Effector CD4-positive, alpha-beta T cell (primary cell): ENCODE results near the gene PTPRE.

ENCODE experiments used
- DNase-seq: peaks from one replicate; pipeline ENCODE4 v3.0.0-alpha.2; 2020

PTPRE gene

GRCh38 chr10:127882801-127883459 lies 24.0 kb upstream of the PTPRE start:
- DNase-seq: no peak

DNA sequence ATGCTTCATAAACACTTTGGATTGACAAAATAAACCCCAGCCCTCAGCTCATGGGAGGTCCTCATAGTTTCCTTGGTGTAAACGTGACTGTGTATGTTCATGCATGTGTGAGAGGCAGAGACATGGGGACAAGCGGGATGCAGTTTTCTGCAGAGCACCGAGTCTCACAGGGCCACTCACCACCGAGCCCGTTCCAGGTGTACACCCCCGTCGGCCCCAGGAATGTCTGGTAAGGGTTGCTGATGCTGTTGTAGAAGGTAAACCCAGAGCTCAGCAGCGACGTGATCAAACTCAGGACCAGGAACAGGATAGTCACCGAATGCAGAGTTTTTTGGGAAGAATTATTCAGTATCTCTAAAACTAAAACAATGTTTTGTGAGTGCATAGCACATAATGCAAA lies 23.4 kb upstream of the PTPRE start:
- no peak for DNase-seq

- no peak for DNase-seq
These were observed 22.4 kb upstream of the PTPRE start for GRCh38 chr10:127884501-127884900.

- no peak for DNase-seq
These were observed 20.4 kb upstream of the PTPRE start for GRCh38 chr10:127886371-127887051.

DNA sequence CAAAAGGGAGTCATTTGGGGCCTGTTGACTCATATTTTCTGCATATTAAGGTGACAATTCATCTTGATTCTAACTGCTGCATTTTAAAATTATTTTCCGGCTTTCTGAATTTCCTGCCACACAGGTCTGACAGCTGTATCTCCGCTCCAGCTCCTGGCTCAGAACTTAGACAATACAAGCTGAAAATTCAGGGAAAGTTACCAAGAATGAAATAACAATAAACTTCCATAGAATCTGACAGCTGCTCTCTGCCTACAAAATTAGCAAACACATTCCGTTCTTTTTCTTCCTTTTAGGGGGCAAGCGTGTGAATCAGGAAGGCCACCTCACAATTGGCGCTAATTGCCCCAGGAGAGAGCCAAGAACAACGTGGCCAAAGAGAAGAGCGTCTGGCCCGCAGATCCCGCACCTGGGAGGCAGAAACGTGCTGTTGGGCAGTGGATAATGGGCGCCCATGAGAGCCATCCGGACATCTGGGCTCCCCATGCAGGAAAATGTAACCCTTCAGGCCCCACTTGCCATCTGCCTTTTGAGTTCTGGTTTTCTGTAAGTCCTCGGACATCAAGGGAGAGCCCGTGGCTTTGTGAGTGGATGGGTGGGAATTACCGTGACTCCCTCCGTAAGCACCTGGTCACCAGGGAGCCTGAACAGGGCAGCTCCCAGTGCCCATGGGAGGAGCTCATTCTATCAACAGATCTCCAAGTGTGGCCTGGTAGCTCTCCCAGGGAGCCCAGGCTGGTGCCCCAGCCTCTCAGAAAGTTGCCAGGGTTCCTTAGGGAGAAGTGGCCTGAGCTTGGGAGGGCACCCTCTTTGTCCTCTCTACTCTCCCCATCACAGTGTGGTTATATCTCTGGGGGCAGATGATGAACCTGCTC lies 19.1 kb upstream of the PTPRE start:
- DNase-seq: no peak

- no peak for DNase-seq
These were observed 18.2 kb upstream of the PTPRE start for GRCh38 chr10:127888521-127889312.

DNA sequence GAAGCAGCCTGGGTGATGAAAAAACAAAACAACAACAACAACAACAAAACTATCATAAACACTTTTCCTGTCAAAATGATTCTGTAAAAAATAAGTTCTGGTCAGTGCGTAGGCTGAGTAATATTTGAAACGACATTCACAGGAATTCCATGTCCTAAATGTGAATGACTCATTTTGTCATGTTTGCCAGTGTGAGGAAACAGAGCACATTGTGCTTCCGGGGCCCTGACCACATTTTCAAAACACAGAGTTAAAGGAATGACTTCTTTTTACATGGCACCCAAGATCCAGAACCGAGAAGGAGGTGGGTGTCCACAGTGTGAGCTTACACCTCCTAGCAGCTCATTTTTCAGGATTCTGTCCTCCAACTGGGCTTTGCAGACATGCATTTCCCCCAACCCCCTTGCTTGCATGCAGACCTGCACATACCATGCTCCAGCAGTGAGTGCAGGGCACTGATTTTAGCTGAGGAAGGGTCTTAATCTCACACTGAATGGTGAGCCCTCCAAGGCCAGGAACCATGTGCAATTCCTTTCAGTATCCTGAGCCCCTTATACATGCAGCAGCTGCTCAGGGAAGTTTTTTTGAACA lies 17.2 kb upstream of the PTPRE start:
- no peak for DNase-seq

DNA sequence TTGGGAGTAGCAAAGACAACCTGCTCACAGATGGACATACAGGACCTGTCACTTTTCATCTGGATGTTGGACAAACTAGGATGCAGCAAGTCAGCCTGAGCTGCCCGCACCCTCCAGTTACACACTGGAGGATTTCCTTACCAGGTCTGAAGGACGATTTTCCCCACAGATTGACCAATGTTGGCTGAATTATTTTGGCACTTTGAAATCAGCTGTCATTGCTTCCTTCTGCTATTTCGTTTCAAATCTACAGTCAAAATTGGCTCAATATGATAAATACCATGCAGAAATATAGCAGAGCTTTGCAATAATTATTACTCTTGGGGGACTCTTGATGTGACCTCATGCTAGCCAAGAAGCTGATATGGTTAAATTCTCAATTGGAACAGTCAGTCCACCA lies 16.7 kb upstream of the PTPRE start:
- no peak for DNase-seq

GRCh38 chr10:127890832-127891334 lies 16.0 kb upstream of the PTPRE start:
- no peak for DNase-seq

DNA sequence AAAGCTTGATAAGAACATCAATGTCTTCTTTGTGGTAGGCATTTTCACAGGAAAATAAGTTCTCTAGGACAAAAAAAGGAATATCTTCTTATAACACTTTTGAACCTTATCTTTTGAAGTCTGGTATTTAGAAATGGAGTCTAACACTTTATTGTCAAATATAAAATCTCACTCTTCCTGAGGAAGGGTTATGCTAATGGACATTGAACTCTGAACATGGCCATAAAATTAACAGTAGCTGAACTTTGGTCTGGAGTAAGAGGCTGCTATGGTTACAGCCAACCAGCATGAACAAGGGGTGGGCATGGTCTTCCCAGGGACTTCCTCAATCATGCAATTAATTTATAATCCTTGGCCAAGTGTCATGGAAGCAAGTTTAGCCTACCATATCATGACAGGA lies 14.2 kb upstream of the PTPRE start, which contains the start of gene CLRN3:
Gene CLRN3, minus strand, starts transcription at position 199 of the 400 bp plus-strand sequence. Its CDS starts 157 bp downstream, at position 42.
- no peak for DNase-seq

DNA sequence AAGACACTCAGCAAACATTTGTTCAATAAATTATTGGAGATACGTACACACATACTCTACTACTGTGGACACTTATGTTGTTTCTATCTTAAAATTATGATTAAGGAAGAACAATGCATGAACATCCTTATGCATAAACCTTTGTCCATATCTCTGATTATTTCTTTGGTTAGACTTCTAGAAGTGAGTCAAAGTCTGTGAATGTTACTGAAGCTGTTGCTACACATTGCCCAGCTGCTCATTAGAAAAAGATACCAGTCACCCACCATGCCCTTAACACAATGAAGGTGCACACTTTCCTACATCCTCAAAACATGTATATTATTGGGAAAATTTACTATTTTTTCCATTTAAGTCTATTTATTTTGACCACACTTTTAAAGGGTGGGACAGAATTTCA lies 12.8 kb upstream of the PTPRE start:
- no peak for DNase-seq

DNA sequence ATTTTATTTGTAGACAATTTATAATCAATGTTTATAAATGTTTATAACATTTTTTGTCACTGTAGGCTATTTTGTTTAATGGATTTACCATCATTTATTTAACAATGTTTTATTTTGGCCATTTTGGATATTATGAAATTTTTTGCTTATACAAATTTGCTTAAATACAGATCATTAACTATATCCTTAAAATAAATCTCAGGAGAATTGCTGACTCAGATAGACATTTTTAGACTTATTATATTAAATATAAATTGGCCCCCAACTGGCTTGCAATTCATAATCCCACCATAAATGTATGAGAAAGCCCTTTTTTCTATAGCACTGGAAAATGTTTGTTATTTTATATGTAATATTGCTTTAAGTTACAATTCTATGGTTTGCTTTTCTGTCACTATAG lies 10.3 kb upstream of the PTPRE start:
- DNase-seq: no peak

DNA sequence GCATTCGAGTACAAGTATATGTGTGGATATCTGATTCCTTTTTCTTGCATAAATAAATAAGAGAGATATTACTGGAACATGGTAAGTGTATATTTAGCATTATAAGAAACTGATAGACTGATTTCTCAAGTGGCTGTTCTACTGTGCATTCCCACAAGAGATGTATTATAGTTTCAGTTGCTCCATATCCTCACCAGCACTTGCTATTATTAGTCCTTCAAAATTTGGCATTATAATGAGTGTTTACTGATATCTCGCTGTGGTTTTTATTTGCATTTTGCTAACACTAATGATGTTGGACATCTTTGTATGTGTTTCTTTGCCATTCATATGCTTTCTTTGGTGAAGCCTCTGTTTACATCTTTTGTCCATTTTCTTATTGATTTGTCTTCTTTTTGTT lies 9.7 kb upstream of the PTPRE start:
- DNase-seq: no peak

DNA sequence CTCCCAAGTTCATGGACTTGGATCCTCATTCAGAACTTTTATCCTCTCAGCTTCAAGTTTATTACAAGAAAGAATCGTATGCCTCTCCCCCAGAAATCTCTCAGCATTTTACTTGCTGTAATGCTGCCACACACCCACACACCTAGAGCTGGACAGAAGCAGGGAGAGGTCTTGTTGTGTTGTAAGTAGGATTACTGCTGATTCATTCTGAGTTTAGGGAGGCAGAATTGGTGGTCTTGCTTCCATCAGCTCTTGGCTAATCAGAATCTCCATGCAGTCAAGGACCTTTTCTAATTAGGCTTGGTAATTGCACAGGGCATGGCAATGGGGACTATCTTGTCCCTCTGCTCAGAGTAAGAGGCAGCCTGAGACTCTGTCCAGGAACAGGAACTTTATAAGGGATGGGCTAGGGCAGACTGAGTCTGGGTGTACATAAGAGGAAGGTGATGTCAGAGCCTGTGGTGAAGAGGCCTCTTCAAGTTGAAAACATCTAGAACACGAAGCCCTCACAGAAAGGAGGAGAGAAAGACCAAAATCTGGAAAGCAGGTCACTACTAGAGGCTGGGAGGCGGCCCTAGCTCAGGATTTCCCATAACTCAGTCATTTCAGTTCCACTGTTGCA lies 7.0 kb upstream of the PTPRE start:
- no peak for DNase-seq

GRCh38 chr10:127903789-127904188 lies 3.1 kb upstream of the PTPRE start:
- no peak for DNase-seq

DNA sequence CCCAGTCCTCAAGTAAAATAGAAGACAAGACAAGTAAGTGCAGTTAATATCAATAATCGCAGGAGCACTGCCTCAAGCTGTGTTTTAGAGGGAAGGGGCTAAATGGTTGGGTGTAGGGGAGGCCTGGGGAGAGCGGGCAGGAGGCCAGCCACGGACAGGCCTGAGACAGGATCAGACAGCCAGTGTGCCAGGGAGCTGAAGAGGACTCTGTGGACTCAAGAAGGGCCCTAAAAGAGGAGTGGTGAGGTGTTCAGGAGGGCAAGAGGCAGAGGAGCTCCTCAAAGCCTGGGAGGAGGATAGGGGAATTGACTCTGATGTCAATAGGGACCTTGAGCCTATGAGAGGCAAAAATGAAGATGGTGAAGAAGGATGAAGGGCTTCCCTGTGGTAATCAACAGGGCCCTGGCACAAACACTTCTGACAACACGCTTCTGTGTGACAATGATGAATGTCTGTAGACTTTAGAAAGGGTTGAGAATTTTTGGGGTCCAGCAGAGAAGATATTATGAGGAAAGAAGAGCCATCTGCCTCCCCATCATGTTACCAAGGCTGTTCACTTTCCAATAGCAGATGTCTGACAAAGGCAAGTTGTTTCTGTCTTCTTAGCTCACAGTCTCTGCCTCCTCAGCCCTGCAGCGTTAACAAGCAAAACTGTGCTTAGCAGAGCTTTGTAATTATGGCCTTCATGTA lies 2.4 kb upstream of the PTPRE start:
- no peak for DNase-seq

DNA sequence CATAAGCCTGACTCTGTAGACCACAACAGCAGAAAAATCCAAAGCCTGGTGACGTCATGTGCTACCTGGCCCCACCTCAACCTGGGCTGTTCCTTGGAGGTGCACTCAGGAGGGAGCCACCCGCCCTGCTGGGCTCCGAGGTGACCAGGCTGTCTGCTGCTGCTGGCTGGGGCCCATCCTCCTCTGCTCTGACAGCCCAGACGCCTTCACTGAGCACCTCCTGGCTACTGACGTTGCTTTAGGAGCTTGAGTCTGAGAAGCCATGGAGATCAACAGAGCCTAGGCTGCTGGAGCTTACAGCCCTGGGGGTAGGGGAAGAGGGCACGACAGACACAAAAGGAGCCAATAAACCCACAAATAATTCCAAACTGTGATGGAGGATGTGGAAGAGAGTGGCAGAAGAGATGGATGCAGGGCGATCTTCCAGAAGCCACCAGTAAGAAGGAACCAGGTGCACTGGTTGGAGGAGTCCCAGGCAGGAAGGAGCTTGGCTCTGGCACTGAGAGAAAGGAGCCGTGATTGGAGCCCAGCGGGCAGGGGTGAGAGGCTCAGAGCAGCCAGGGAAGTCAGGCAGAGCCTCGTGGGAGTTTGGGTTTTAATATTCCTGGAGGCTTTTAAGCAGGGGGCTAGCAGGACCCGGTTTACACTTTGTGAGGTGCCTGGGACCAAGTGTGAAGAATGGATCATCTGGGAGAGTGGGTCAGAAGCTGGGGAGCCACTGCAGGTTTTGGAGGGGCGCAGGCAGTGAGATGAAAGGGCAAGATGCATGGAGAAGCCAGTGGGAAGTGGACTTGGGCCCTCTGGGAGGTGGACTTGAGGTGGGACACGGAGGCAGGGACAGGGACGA lies 1.7 kb upstream of the PTPRE start:
- DNase-seq: no peak

GRCh38 chr10:127905848-127906261 lies 1.0 kb upstream of the PTPRE start:
- DNase-seq: no peak

- DNase-seq: no peak
These were observed 655 bp downstream of the PTPRE start for GRCh38 chr10:127907411-127908105.
